Progenitor cell of endocrine pancreas (in vitro differentiated cells): ENCODE measurements around the gene GPR87. TPM values are rescaled to one million over a fixed set of nuclear protein-coding genes. Genes with fewer than 3 reads are reported as not detected.

ENCODE experiments used
- DNase-seq: peaks from one replicate; pipeline ENCODE4 v3.0.0; 2021; ENCODE audit warnings: low spot score; ENCODE audit not compliant: unreplicated experiment
- H3K27ac Mint-ChIP-seq: 2 replicates; pipeline ENCODE4 v1.8.0; 2021; ENCODE audit warnings: mild to moderate bottlenecking, moderate library complexity, mixed read lengths
- H3K27me3 Mint-ChIP-seq: 2 replicates; pipeline ENCODE4 v1.8.0; 2021; ENCODE audit warnings: mixed read lengths
- H3K36me3 Mint-ChIP-seq: 2 replicates; pipeline ENCODE4 v1.8.0; 2022; ENCODE audit warnings: mixed read lengths; ENCODE audit not compliant: insufficient read depth
- H3K4me1 Mint-ChIP-seq: 2 replicates; pipeline ENCODE4 v1.8.0; 2021; ENCODE audit warnings: low read depth, mixed read lengths
- H3K4me3 Mint-ChIP-seq: 2 replicates; pipeline ENCODE4 v1.8.0; 2021; ENCODE audit warnings: low read depth, mild to moderate bottlenecking, moderate library complexity, mixed read lengths
- H3K9me3 Mint-ChIP-seq: 2 replicates; pipeline ENCODE4 v1.8.0; 2021; ENCODE audit warnings: low read depth, mixed read lengths
- CTCF ChIP-seq: fragments of 200-600 bp; sonication (generic); IDR thresholded peaks from one replicate; pipeline ENCODE4 v1.5.0; 2021; ENCODE audit warnings: antibody characterized with exemption, mild to moderate bottlenecking; ENCODE audit not compliant: unreplicated experiment
- total RNA-seq: library from RNA; stranded (reverse); gene quantifications from 2 replicates; pipeline ENCODE4 v1.2.1, GENCODE V29; 2021

The GPR87 gene
- total RNA-seq, 1 donor from 2014 or later = not detected

- H3K27ac Mint-ChIP-seq = no peak overlapping the region
- no peaks in the 10 kb centered on the region for H3K27me3 Mint-ChIP-seq
- TF ChIP-seq CTCF = no peak
- H3K4me3 Mint-ChIP-seq = no peak overlapping the region
- peaks cover 9% of the 10 kb centered on the region for H3K4me1 Mint-ChIP-seq
- H3K36me3 Mint-ChIP-seq = no peaks in the 10 kb centered on the region
- no peaks in the 10 kb centered on the region for H3K9me3 Mint-ChIP-seq
- DNase-seq = no peak
Measured at GRCh38 chr3:151300539-151300938, 16.1 kb downstream of the GPR87 start.

- no peak for TF ChIP-seq CTCF
- Mint-ChIP-seq H3K27me3 (no peaks in the 10 kb centered on the region), H3K4me1 (peaks cover 9% of the 10 kb centered on the region), H3K4me3 (no peak overlapping the region), H3K9me3 (no peaks in the 10 kb centered on the region), H3K36me3 (no peaks in the 10 kb centered on the region), H3K27ac (no peak overlapping the region)
- DNase-seq = no peak
Measured at GRCh38 chr3:151299006-151299405, 17.6 kb downstream of the GPR87 start.

GRCh38 chr3:151297429-151297828, 19.2 kb downstream of the GPR87 start:
- Mint-ChIP-seq H3K36me3 (no peaks in the 10 kb centered on the region), H3K4me1 (peaks cover 6% of the 10 kb centered on the region), H3K27me3 (no peaks in the 10 kb centered on the region), H3K9me3 (no peaks in the 10 kb centered on the region), H3K4me3 (no peak overlapping the region), H3K27ac (no peak overlapping the region)
- TF ChIP-seq CTCF = no peak
- no peak for DNase-seq

- no peaks in the 10 kb centered on the region for H3K9me3 Mint-ChIP-seq
- DNase-seq = no peak
- no peaks in the 10 kb centered on the region for H3K36me3 Mint-ChIP-seq
- TF ChIP-seq CTCF = no peak
- no peak overlapping the region for H3K4me3 Mint-ChIP-seq
- H3K4me1 Mint-ChIP-seq = peaks cover 6% of the 10 kb centered on the region
- no peak overlapping the region for H3K27ac Mint-ChIP-seq
- no peaks in the 10 kb centered on the region for H3K27me3 Mint-ChIP-seq
Measured at GRCh38 chr3:151296226-151296625, 20.4 kb downstream of the GPR87 start.

- no peak for DNase-seq
- Mint-ChIP-seq H3K9me3 (no peaks in the 10 kb centered on the region), H3K27ac (peak overlapping the region; percentile 18), H3K27me3 (no peaks in the 10 kb centered on the region), H3K4me3 (no peak overlapping the region), H3K36me3 (no peaks in the 10 kb centered on the region), H3K4me1 (peaks cover 6% of the 10 kb centered on the region)
- no peak for TF ChIP-seq CTCF
Measured at GRCh38 chr3:151293127-151293526, 23.5 kb downstream of the GPR87 start.
